ENCODE results near the gene ANKRD36C. TPM values are rescaled to one million over a fixed set of nuclear protein-coding genes. Genes with fewer than 3 reads are reported as not detected.
"Not testable (repeated sequence)": the region's sequence is repeated elsewhere in the genome, so short reads cannot be mapped to it uniquely, and the experiment has no call there.

The ANKRD36C gene
- total and polyA plus RNA-seq, 12 donors, result 1.2 to 55.7 (median 10.3) TPM

- intact Hi-C loops (cut with DNase I); DNase-seq; H3K4me3 ChIP-seq; H3K9me3 ChIP-seq (replicated peaks in 1 of 3); H3K4me1 ChIP-seq (replicated peaks in 1 of 2); H3K36me3 ChIP-seq (replicated peaks in 1 of 2); H3K27me3 ChIP-seq; H3K27ac ChIP-seq: not testable (repeated sequence)
- WGBS, 4 donors, result 90 to 93% (median 92%) methylated on average over 8 of the region's 8 CpGs
Measured at GRCh38 chr2:96012086-96012791, 20.6 kb upstream of the ANKRD36C start.

DNA sequence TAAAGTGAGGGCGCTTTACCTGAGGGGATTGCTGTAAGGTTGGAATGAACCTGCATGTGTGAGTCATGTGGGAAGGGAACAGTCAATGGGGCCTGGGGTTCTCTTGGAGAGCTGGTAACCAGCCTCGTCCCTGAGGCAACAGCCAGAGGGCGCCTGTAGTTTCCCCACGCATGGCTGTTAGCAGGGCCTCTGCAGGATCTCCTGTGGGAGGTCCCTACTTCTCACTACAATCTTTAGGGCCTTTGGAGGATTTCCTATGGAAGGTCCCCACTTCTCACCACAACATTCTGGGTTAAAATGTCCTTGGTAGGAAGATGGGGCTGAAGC, 19.5 kb upstream of the ANKRD36C start:
- H3K9me3 ChIP-seq (replicated peaks in 1 of 3); H3K27ac ChIP-seq; H3K36me3 ChIP-seq (replicated peaks in 1 of 2); H3K4me1 ChIP-seq (replicated peaks in 1 of 2); H3K4me3 ChIP-seq; intact Hi-C loops (cut with DNase I); H3K27me3 ChIP-seq: not testable (repeated sequence)
- TF ChIP-seq, protein P1, sequence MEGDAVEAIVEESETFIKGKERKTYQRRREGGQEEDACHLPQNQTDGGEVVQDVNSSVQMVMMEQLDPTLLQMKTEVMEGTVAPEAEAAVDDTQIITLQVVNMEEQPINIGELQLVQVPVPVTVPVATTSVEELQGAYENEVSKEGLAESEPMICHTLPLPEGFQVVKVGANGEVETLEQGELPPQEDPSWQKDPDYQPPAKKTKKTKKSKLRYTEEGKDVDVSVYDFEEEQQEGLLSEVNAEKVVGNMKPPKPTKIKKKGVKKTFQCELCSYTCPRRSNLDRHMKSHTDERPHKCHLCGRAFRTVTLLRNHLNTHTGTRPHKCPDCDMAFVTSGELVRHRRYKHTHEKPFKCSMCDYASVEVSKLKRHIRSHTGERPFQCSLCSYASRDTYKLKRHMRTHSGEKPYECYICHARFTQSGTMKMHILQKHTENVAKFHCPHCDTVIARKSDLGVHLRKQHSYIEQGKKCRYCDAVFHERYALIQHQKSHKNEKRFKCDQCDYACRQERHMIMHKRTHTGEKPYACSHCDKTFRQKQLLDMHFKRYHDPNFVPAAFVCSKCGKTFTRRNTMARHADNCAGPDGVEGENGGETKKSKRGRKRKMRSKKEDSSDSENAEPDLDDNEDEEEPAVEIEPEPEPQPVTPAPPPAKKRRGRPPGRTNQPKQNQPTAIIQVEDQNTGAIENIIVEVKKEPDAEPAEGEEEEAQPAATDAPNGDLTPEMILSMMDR (IDR thresholded peaks at IDR 0.05), result peak in 1 of 6 experiments; percentile 14
- WGBS, 4 donors, result 40 to 76% (median 64%) methylated on average over 1 to 4 of the region's 4 CpGs
- DNase-seq, result peak in 1 of 7 donors; percentile 58

DNA sequence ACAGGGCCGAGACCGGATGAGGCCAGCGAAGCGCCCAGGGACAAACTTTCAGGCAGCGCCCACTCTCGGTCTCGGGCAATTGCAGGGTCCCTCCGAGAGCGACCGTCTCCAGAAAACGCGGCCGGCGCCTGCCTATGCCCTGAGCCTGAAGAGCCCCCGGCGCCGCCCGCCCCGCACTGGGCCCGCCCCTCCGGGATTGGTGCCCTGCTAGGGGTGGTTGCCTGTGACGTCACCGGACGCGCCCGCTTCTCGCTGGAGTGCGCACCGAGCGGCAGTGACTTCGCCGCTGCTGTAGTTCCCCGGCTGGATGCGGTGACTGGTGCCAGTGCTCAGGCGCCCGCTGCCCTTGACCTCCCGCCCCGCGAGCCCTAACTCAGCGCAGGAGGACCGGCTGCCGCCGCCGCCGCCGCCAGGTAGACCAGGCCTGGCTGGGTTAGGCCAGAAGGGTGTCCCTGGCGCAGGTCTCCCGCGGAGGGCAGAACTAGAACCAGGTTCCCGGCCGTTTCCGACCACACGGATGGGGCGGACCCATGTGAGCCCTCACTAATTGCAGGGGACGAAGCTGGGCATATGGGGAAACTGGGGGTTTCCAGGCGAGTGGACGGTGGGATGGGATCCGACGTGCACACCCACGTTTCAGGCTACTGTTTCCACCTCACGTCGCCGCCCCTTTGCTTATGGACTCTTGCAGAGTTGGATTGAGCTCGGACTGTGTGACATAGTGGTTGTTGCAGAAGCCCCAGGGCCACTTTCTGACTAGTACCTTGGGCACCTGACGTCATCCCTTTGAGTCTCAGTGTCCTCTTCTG, 18.9 kb upstream of the ANKRD36C start:
- DNase-seq, result peak; percentile 89 to 97 (median 95)
- intact Hi-C loops (cut with DNase I); H3K36me3 ChIP-seq (replicated peaks in 1 of 2); H3K27me3 ChIP-seq; H3K9me3 ChIP-seq (replicated peaks in 1 of 3); H3K4me1 ChIP-seq (replicated peaks in 1 of 2): not testable (repeated sequence)
- 0 to 1% (median 0%) methylated on average over 1 to 33 of the region's 65 CpGs for WGBS, 4 donors
- Histone ChIP-seq H3K4me3 (peak overlapping the region in 2 of 4 donors; percentile 34 to 64), H3K27ac (peak overlapping the region in 3 of 5 donors; percentile 32 to 66 (median 61))
- peak in 1 of 2 donors; percentile 33 for TF ChIP-seq POLR2A (IDR thresholded peaks at IDR 0.05)

DNA sequence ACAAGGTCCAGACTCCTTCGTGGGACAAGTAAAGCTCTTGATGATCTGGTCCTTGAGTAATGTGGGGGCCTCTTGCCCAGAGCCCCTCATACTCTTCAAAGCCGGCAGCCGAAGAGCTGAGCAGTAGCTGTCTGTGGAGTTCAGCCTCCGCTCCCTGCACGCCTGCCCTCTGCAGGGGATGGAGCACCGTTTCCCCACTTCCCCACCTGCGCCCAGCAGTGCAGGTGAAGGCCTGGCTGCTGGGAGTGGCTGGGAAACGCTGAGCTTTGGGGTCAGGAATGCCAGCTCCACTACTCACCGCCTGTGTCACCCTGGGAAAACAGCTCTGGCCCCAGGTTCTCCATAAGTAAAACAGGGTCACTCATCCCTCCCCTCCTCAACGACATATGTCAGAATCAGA, 18.2 kb upstream of the ANKRD36C start:
- H3K27me3 ChIP-seq; DNase-seq; intact Hi-C loops (cut with DNase I); H3K9me3 ChIP-seq (replicated peaks in 1 of 3); H3K36me3 ChIP-seq (replicated peaks in 1 of 2); H3K4me1 ChIP-seq (replicated peaks in 1 of 2): not testable (repeated sequence)
- 26 to 44% (median 29%) methylated on average over 7 to 10 of the region's 10 CpGs for WGBS, 4 donors
- Histone ChIP-seq H3K4me3 (peak overlapping the region in 2 of 4 donors; percentile 34 to 64), H3K27ac (peak overlapping the region in 3 of 5 donors; percentile 32 to 66 (median 61))

GRCh38 chr2:96008051-96008450, 16.4 kb upstream of the ANKRD36C start:
- H3K4me3 ChIP-seq; H3K36me3 ChIP-seq (replicated peaks in 1 of 2); H3K9me3 ChIP-seq (replicated peaks in 1 of 3); H3K4me1 ChIP-seq (replicated peaks in 1 of 2); H3K27me3 ChIP-seq; H3K27ac ChIP-seq; intact Hi-C loops (cut with DNase I); DNase-seq: not testable (repeated sequence)
- WGBS, 4 donors, result 76 to 86% (median 77%) methylated on average over 6 of the region's 6 CpGs

- intact Hi-C loops (cut with DNase I); H3K36me3 ChIP-seq (replicated peaks in 1 of 2); H3K9me3 ChIP-seq (replicated peaks in 1 of 3); H3K4me3 ChIP-seq; H3K4me1 ChIP-seq (replicated peaks in 1 of 2); H3K27me3 ChIP-seq; DNase-seq; H3K27ac ChIP-seq: not testable (repeated sequence)
- 73 to 86% (median 79%) methylated on average over 5 of the region's 5 CpGs for WGBS, 4 donors
Measured at GRCh38 chr2:96006248-96006647, 14.6 kb upstream of the ANKRD36C start.

Data from adrenal gland (tissue), 12 donors.